A549 (cell line): ENCODE data around the gene PIGZ. TPM values are rescaled to one million over a fixed set of nuclear protein-coding genes. Genes with fewer than 3 reads are reported as not detected.

Experiments
- ATAC-seq, 2 experiments: fragments of 200-7000 bp in 1 of 2; fragments of >200 bp in 1 of 2; cut with Nextera tagmentation in 1 of 2; cut with Tn5 transposase in 1 of 2; 3 replicates each; pipeline versions ENCODE4 v1.8.0 to v1.9.1; 2018 to 2020; ENCODE audit warnings: mild to moderate bottlenecking in 1 of 2, moderate library complexity in 1 of 2
- CTCF ChIA-PET: fragments of 300-600 bp; sonication (Branson Sonifier 250); formaldehyde crosslinking; extraction: SDS; loops from one replicate; lab custom pipeline; 2021; ENCODE audit warnings: antibody characterized with exemption, inconsistent platforms; lab: Yijun Ruan, JAX
- POLR2A ChIA-PET: fragments of 350-600 bp; formaldehyde crosslinking; extraction: SDS; loops from one replicate; lab custom pipeline; 2021; ENCODE audit warnings: antibody characterized with exemption, inconsistent platforms; lab: Yijun Ruan, JAX
- DNase-seq, 2 experiments: peaks; one replicate each; pipeline versions ENCODE4 v3.0.0 to v3.0.0-alpha.2; 2011 to 2016; ENCODE audit warnings: low read depth in 1 of 2, low spot score in 1 of 2
- FAIRE-seq: peaks from 2 replicates; lab custom pipeline; 2011; peaks lifted over from hg19 to GRCh38; lab: Jason Lieb, UNC
- H3K27ac ChIP-seq, 2 experiments: fragments of >200 bp; sonication (Bioruptor Twin); formaldehyde crosslinking; 3 replicates each; pipeline ENCODE4 v1.5.1; 2016 to 2017
- H3K4me1 ChIP-seq: fragments of >200 bp; sonication (Bioruptor Twin); formaldehyde crosslinking; 3 replicates; pipeline ENCODE4 v1.6.1; 2016
- H3K4me2 ChIP-seq: fragments of >200 bp; sonication (Bioruptor Twin); formaldehyde crosslinking; 3 replicates; pipeline ENCODE4 v1.6.1; 2016
- H3K4me3 ChIP-seq: fragments of >200 bp; sonication (Bioruptor Twin); formaldehyde crosslinking; 3 replicates; pipeline ENCODE4 v1.5.1; 2016
- H3K9me3 ChIP-seq: fragments of >200 bp; sonication (Bioruptor Twin); formaldehyde crosslinking; 3 replicates; pipeline ENCODE4 v1.6.1; 2016
- CHD2 ChIP-seq: fragments of 150-350 bp; IDR thresholded peaks from 2 replicates; pipeline ENCODE4 v1.6.1; 2014; ENCODE audit warnings: low read length; ENCODE audit not compliant: partially characterized antibody
- EHMT2 ChIP-seq: fragments of 200-600 bp; sonication (generic); IDR thresholded peaks from 2 replicates; pipeline ENCODE4 v1.6.1; 2016; ENCODE audit warnings: antibody characterized with exemption, low read depth, mild to moderate bottlenecking, moderate library complexity
- ESRRA ChIP-seq: fragments of 150-350 bp; IDR thresholded peaks from 2 replicates; pipeline ENCODE4 v1.6.1; 2014; ENCODE audit warnings: mild to moderate bottlenecking, low read length, borderline replicate concordance
- FOSB ChIP-seq: fragments of 250-450 bp; sonication (Bioruptor Pico); IDR thresholded peaks from 2 replicates; pipeline ENCODE4 v1.5.0; 2020; ENCODE audit warnings: mild to moderate bottlenecking, moderate library complexity
- FOSL2 ChIP-seq, 2 experiments: fragments of 450-650 bp in 1 of 2; fragments of >200 bp in 1 of 2; sonication (Bioruptor Twin) in 1 of 2; formaldehyde crosslinking; IDR thresholded peaks; 2 replicates each; pipeline versions ENCODE4 v1.5.0 to v1.6.1; 2016 to 2020; ENCODE audit warnings: mild to moderate bottlenecking in 1 of 2, moderate library complexity in 1 of 2
- FOXS1 ChIP-seq: fragments of 250-450 bp; sonication (Bioruptor Pico); IDR thresholded peaks from 2 replicates; pipeline ENCODE4 v1.5.0; 2020; ENCODE audit warnings: mild to moderate bottlenecking, moderate library complexity
- GATA3 ChIP-seq: IDR thresholded peaks from 2 replicates; pipeline ENCODE4 v1.6.1; 2012; ENCODE audit warnings: borderline replicate concordance
- HEYL ChIP-seq: fragments of 250-450 bp; sonication (Bioruptor Pico); IDR thresholded peaks from 2 replicates; pipeline ENCODE4 v1.8.0; 2021; ENCODE audit warnings: mild to moderate bottlenecking, moderate library complexity
- JUN ChIP-seq, 2 experiments: fragments of >200 bp; sonication (Bioruptor Twin); formaldehyde crosslinking; IDR thresholded peaks; 2 replicates in 1 of 2; 3 replicates in 1 of 2; pipeline ENCODE4 v1.6.1; 2016 to 2017
- MAZ ChIP-seq: fragments of 150-350 bp; IDR thresholded peaks from 2 replicates; pipeline ENCODE4 v1.6.1; 2014; ENCODE audit warnings: antibody characterized with exemption, low read depth, low read length, borderline replicate concordance
- MYC ChIP-seq: IDR thresholded peaks from 2 replicates; pipeline ENCODE4 v1.6.1; 2012; ENCODE audit warnings: mild to moderate bottlenecking, inconsistent platforms, low read length, improper control_type of control experiment, borderline replicate concordance
- NR3C1 ChIP-seq: fragments of >200 bp; sonication (Bioruptor Twin); formaldehyde crosslinking; IDR thresholded peaks from 3 replicates; pipeline ENCODE4 v1.6.1; 2017
- RAD21 ChIP-seq, 2 experiments: fragments of >200 bp in 1 of 2; sonication (Bioruptor Twin) in 1 of 2; formaldehyde crosslinking in 1 of 2; IDR thresholded peaks in 1 of 2; conservative IDR thresholded peaks in 1 of 2; 2 replicates in 1 of 2; 3 replicates in 1 of 2; pipeline ENCODE4 v1.6.1; 2012 to 2018; ENCODE audit warnings: inconsistent platforms in 1 of 2
- RCOR1 ChIP-seq: fragments of 150-350 bp; IDR thresholded peaks from 2 replicates; pipeline ENCODE4 v1.6.1; 2014; ENCODE audit warnings: antibody characterized with exemption, low read length, low read depth
- RFX5 ChIP-seq: fragments of 450-650 bp; IDR thresholded peaks from 2 replicates; pipeline ENCODE4 v1.7.1; 2014; ENCODE audit warnings: antibody characterized with exemption, mild to moderate bottlenecking, moderate library complexity
- SMC3 ChIP-seq: fragments of >200 bp; sonication (Bioruptor Twin); formaldehyde crosslinking; IDR thresholded peaks from 3 replicates; pipeline ENCODE4 v1.6.1; 2018; ENCODE audit warnings: inconsistent platforms
- TFCP2L1 ChIP-seq: fragments of 250-450 bp; sonication (Bioruptor Pico); IDR thresholded peaks from 2 replicates; pipeline ENCODE4 v1.5.0; 2021; ENCODE audit warnings: mild to moderate bottlenecking
- ZFP36 ChIP-seq: fragments of 450-650 bp; IDR thresholded peaks from 2 replicates; pipeline ENCODE4 v1.6.1; 2014; ENCODE audit warnings: borderline replicate concordance; ENCODE audit not compliant: partially characterized antibody
- ZNF302 ChIP-seq: fragments of 250-450 bp; sonication (Bioruptor Pico); IDR thresholded peaks from 2 replicates; pipeline ENCODE4 v1.9.0; 2021; ENCODE audit warnings: inconsistent platforms, mild to moderate bottlenecking, moderate library complexity
- WGBS: methylation state at CpG from one replicate; pipeline ENCODE4 v1.1.6; 2017; ENCODE audit errors: missing lambda C conversion rate; 5-methylcytosine and 5-hydroxymethylcytosine counted together
- polyA plus RNA-seq, 4 experiments: library from polyadenylated mRNA; depleted of rRNA in 3 of 4; stranded (reverse); fragments of >200 nt; fragmentation: RNase III in 1 of 4; extraction: RNeasy Plus Mini Kit Qiagen cat#74134 plus additional on column Dnase treatment in 1 of 4; gene quantifications; 2 replicates in 3 of 4; 3 replicates in 1 of 4; pipeline ENCODE4 v1.2.3, GENCODE V29; 2011 to 2017
- TF ChIP-seq, protein P1 (sequence below): fragments of >200 bp; sonication (Bioruptor Twin); formaldehyde crosslinking; IDR thresholded peaks from 3 replicates; pipeline ENCODE4 v1.6.1; 2016
- TF ChIP-seq, protein P2 (sequence below): fragments of 250-450 bp; sonication (Bioruptor Pico); IDR thresholded peaks from 2 replicates; pipeline ENCODE4 v1.5.0; 2020; ENCODE audit warnings: low read depth, mild to moderate bottlenecking, moderate library complexity
- TF ChIP-seq, protein P3 (sequence below): IDR thresholded peaks from 2 replicates; pipeline ENCODE4 v1.6.1; 2012
- TF ChIP-seq, protein P4 (sequence below): fragments of >200 bp; sonication (Bioruptor Twin); formaldehyde crosslinking; IDR thresholded peaks from 2 replicates; pipeline ENCODE4 v1.6.1; 2016

PIGZ gene
- polyA plus RNA-seq, 2 of the 4 experiments (the other 2 are of a cell fraction) = 1.4 to 1.8 TPM

DNA sequence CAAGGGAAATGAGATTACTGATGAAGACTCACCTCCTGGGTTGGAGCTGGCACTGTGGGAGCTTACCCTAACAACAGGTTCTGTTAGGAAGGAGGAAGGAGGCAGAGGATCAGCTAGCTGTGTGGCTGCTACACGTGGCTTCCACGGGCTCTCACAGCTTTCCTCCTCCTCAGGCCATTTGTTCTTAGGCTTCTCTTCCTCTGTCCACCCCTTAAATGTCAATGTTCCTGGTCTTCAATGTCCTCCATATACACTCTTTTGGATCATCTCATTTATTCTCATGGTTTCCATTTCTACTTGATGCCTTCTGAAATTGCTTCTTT, 5.0 kb downstream of the PIGZ start:
- ChIA-PET POLR2A (no interaction called here), CTCF (interaction anchor here (1.2 kb wide), 1 partner anchor 10 kb away, joined by 6 read pairs; no protein-coding TSS in a partner anchor)
- ATAC-seq = no peak
- 100% methylated on average over 2 of the region's 2 CpGs for WGBS
- H3K4me3 ChIP-seq = no peak overlapping the region
- H3K9me3 ChIP-seq = no peaks in the 10 kb centered on the region
- TF ChIP-seq MAZ (no peak), FOSL2 (IDR thresholded peaks at IDR 0.05) (no peak), FOSL2 (CRISPR knock-in tag; IDR thresholded peaks at IDR 0.05) (no peak), ZFP36 (no peak), EHMT2 (no peak), FOSB (CRISPR knock-in tag) (no peak), RAD21 (conservative IDR thresholded peaks at IDR 0.05 in 1 of 2, IDR thresholded peaks at IDR 0.05 in 1 of 2) (no peak), TFCP2L1 (no peak), FOXS1 (CRISPR knock-in tag) (no peak), RCOR1 (no peak)
- TF ChIP-seq, protein P1, sequence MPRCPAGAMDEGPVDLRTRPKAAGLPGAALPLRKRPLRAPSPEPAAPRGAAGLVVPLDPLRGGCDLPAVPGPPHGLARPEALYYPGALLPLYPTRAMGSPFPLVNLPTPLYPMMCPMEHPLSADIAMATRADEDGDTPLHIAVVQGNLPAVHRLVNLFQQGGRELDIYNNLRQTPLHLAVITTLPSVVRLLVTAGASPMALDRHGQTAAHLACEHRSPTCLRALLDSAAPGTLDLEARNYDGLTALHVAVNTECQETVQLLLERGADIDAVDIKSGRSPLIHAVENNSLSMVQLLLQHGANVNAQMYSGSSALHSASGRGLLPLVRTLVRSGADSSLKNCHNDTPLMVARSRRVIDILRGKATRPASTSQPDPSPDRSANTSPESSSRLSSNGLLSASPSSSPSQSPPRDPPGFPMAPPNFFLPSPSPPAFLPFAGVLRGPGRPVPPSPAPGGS = no peak
- H3K4me2 ChIP-seq = no peak overlapping the region
- no peaks in the 10 kb centered on the region for H3K4me1 ChIP-seq
- H3K27ac ChIP-seq = no peak overlapping the region
- FAIRE-seq = no peak
- DNase-seq = no peak

DNA sequence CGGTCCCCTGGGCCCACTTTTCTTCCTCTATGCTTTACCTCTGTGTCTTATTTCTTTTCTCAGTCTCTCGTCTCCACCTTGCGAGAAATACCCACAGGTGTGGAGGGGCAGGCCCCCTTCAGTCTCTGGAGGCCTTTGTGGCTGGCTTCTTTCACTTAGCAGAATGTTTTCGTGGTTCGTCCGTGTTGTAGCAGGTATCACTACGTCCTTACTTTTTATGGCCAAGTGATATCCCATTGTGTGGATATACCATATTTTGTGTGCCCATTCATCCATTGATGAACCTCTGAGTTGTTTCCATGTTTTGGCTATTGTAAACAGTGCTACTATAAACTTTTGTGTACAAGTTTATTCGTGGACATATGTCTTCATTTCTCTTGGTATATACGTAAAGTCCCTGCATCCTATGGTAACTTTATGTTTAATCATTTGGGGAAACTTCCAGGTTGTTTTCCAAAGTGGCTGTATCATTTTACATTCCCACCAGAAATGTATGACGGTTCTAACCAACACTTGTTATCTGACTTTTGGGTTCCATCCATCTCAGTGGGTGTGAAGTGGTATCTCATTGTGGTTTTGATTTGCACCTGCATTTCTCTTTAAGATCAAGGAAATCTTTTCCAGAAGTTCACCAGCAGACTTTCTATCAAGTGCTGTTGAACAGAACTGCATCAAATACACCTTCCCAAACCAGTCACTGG, 5.6 kb downstream of the PIGZ start:
- no peaks in the 10 kb centered on the region for H3K9me3 ChIP-seq
- TF ChIP-seq NR3C1 (no peak), ZNF302 (no peak), ESRRA (no peak), MYC (no peak), JUN (IDR thresholded peaks at IDR 0.05) (no peak), RAD21 (conservative IDR thresholded peaks at IDR 0.05 in 1 of 2, IDR thresholded peaks at IDR 0.05 in 1 of 2) (no peak), EHMT2 (no peak), CHD2 (no peak), RFX5 (no peak), GATA3 (no peak), SMC3 (no peak), HEYL (CRISPR knock-in tag) (no peak)
- TF ChIP-seq, protein P2, sequence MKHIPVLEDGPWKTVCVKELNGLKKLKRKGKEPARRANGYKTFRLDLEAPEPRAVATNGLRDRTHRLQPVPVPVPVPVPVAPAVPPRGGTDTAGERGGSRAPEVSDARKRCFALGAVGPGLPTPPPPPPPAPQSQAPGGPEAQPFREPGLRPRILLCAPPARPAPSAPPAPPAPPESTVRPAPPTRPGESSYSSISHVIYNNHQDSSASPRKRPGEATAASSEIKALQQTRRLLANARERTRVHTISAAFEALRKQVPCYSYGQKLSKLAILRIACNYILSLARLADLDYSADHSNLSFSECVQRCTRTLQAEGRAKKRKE (CRISPR knock-in tag) = no peak
- TF ChIP-seq, protein P3, sequence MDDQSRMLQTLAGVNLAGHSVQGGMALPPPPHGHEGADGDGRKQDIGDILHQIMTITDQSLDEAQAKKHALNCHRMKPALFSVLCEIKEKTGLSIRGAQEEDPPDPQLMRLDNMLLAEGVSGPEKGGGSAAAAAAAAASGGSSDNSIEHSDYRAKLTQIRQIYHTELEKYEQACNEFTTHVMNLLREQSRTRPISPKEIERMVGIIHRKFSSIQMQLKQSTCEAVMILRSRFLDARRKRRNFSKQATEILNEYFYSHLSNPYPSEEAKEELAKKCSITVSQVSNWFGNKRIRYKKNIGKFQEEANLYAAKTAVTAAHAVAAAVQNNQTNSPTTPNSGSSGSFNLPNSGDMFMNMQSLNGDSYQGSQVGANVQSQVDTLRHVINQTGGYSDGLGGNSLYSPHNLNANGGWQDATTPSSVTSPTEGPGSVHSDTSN = no peak
- TF ChIP-seq, protein P4, sequence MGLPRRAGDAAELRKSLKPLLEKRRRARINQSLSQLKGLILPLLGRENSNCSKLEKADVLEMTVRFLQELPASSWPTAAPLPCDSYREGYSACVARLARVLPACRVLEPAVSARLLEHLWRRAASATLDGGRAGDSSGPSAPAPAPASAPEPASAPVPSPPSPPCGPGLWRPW = no peak
- no peak for DNase-seq
- H3K4me1 ChIP-seq = no peaks in the 10 kb centered on the region
- no peak overlapping the region for H3K4me3 ChIP-seq
- no peak overlapping the region for H3K4me2 ChIP-seq
- no peak for FAIRE-seq
- no peak overlapping the region for H3K27ac ChIP-seq
- ATAC-seq = no peak
- WGBS = 92% methylated on average over 10 of the region's 10 CpGs
- ChIA-PET CTCF (interaction anchor here (1.2 kb wide), 1 partner anchor 10 kb away, joined by 6 read pairs; no protein-coding TSS in a partner anchor), POLR2A (no interaction called here)
